Stimulated activated CD8-positive, alpha-beta memory T cell treated with anti-CD3 and anti-CD28 coated beads, Interleukin-15, amount 100 ng/mL, for 1 hour (primary cell): ENCODE data around the gene DONSON.

Experiments
- DNase-seq: peaks from one replicate; pipeline ENCODE4 v3.0.0-alpha.2; 2020; ENCODE audit warnings: low read depth

Gene DONSON

DNA sequence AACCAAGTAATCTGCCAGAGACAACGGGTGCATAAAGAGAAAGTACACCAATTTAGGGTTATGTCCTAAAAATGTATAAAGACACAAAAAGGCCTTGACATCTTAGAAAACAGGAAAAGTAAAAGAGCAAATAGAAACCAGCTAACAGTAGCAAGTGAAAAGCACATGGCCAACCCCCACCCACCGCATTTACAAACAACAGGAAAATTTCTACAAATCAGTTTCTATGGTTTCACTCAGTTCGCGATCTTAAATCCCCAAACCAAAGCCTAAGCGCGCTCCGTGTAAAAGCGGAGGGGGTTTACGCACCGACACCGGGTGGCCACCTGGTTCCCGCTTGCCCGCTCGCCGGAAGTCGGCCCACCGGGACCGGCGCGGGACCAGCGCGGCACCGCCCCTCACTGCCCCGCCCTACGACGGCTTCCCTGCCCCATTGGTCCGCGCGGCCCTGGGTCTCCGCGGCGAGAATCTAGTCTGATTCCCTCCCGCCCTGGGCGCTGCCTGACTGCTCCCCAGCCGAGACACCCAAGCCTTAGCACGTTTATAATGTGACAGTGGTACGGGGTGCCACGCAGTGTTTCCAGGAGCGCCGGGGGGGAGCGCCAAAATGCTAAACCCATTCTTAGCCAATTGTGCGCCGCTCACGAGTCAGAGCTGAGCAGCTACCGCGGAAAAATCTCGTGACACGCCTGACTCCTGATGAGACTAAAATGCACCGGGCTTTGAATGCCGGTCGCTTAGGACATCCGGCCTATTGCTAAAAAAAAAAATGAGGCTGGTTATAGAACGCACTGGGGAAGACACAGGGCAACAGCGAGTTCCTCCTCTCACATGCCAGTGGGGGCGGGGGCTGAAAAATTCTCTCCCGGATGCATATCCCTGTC is 46.5 kb downstream of the DONSON start, which contains the start of gene GART:
TSS of gene GART (minus strand) at position 362 of the 884 bp plus-strand sequence. CDS start 2,802 bp downstream, outside the sequence.
- peak; percentile 64 for DNase-seq

DNA sequence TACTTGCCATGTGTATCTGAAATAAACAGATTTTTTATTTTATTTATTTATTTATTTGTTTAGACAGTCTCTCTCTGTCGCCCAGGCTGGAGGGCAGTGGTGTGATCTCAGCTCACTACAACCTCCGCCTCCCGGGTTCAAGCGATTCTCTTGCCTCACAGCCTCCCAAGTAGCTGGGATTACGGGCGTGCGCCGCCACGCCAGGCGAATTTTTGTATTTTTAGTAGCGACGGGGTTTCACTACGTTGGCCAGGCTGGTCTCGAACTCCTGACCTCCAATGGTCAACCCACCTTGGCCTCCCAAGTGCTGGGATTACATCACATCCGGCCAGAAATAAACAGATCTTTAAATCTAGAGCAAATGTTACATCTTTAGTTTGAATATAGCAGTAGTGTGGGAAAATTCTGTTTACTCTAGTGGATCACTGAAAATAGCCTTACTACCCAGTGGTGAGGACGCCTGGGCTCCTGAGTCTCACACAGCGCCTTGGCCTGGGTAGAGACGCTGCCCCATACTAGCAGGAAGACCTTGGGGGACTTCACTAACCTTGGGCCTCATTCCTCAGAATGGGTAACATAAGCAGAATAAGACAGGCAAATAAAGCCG is 47.3 kb downstream of the DONSON start:
- DNase-seq = no peak

DNA sequence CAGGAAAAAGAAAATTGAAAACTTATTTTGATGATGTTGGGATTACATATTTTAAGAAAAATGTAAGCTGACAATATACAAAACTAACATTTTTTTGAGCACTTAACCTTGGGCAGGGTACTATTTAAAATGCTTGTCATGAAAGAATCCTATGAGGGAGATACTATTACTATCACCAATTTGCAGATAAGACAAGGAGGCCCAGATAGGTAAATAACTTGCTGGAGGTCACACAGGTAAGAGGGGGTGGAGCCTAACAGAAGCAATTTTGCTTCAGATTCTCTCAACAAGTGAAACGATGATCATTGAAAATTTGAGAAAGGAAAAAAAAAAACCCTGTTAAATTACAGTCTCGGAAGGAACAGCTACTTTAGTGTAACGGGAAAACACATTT is 47.8 kb downstream of the DONSON start:
- no peak for DNase-seq

DNA sequence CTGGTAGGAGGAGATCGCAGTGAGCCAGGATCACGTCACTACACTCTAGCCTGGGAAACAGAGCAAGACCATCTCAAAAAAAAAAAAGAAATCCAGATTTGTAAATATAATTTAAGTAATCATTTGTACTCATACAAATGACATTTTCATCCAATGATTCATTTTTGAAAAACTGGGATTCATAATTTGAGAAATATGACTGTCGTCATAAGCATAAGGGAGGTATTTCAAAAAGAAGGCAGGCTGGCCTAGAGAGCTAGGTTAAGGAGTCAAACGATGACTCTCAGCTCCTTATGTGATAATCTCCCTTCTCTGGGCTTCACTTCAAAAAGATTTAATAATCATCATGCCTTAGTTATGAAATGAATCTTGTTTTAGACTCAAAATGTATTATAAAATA is 48.9 kb downstream of the DONSON start:
- no peak for DNase-seq

DNA sequence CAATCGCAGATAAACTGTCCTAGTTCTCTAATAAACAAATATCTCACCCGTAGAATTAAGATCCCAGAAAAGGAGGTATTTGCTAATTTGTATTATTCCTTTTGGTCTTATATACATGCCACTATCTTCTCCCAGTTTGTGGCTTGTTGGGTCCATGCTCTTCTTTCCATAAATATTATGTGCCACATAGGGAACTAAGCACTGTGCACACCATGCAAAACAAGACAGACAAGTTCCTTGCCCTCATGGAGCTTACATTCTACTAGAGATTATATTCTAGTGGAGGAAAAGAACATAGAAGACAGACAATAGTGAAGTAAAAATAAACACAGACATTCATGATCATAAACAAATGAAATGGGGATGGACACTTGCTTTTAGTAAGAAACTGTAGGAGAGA is 51.3 kb downstream of the DONSON start:
- DNase-seq = no peak

DNA sequence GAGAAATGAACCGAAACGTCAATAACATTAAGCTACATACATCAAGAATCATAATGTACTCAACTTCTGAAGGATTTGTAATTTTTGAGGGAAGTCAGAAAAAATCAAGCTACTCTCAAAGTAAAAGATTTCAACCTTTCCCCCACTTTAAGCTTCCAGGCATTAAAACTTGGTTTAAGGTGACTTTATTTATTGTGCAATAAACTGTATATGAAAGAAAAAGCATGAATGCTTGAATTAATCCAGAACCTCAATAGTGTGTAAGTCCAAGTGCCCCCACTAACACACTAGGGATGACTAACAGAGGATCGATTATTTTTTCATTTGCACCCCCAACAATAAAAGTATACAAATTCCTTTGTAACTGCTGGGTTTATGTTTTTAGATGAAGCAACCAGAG is 57.5 kb downstream of the DONSON start:
- DNase-seq = no peak
